HCT116 (cell line): ENCODE data around the gene ERVMER34-1.

Source experiments
- CTCF ChIP-seq, 3 experiments: fragments of 200-600 bp in 1 of 3; sonication (generic) in 1 of 3; IDR thresholded peaks in 2 of 3; conservative IDR thresholded peaks in 1 of 3; 2 replicates each; pipeline ENCODE4 v1.5.1; 2012 to 2017; ENCODE audit warnings: low read depth in 2 of 3, low read length in 2 of 3, antibody characterized with exemption in 1 of 3, borderline replicate concordance in 1 of 3, control low read depth in 1 of 3, mild to moderate bottlenecking in 1 of 3, mixed read lengths in 1 of 3, mixed run types in 1 of 3, moderate library complexity in 1 of 3; ENCODE audit not compliant: insufficient read depth in 1 of 3
- POLR2A ChIP-seq: IDR thresholded peaks from 2 replicates; pipeline ENCODE4 v1.7.0; 2011; ENCODE audit warnings: borderline replicate concordance; ENCODE audit not compliant: insufficient read depth, insufficient read length; ENCODE audit errors: extremely low read depth

- no peak for TF ChIP-seq CTCF (IDR thresholded peaks at IDR 0.05 in 2 of 3, conservative IDR thresholded peaks at IDR 0.05 in 1 of 3; ENCODE audit: borderline replicate concordance in 1 of 3, insufficient read depth in 1 of 3, low read depth in 2 of 3, low read length in 2 of 3)
- TF ChIP-seq POLR2A = no peak
Observed at GRCh38 chr4:52780206-52780605, 29.0 kb upstream of the ERVMER34-1 start.
